Ureter (tissue), 1 donor: Measurements from ENCODE around the gene FH. TPM values are rescaled to one million over a fixed set of nuclear protein-coding genes. Genes with fewer than 3 reads are reported as not detected.

Experiments
- DNase-seq: peaks from one replicate; pipeline ENCODE4 v3.0.0-alpha.2; 2020; ENCODE audit warnings: low spot score
- total RNA-seq: library from RNA; stranded (reverse); gene quantifications from one replicate; pipeline ENCODE4 v1.2.4, GENCODE V29; 2023
- donor health status: DM: yes; HTN: yes; CAD: no.

The FH gene
- total RNA-seq: 54.0 TPM

- peak; percentile 96 for DNase-seq
Measured at GRCh38 chr1:241519308-241520079, at the start of gene FH. Gene FH (minus strand): TSS chr1:241519755. CDS start chr1:241519722, 33 bp downstream.

GRCh38 chr1:241560849-241561187 is 41.3 kb upstream of the FH start:
- no peak for DNase-seq

- no peak for DNase-seq
Measured at GRCh38 chr1:241560146-241560848, 40.7 kb upstream of the FH start.

- DNase-seq: no peak
Measured at GRCh38 chr1:241557551-241558193, 38.1 kb upstream of the FH start.

- DNase-seq: no peak
Measured at GRCh38 chr1:241557031-241557430, 37.5 kb upstream of the FH start.

GRCh38 chr1:241555526-241555925 is 36.0 kb upstream of the FH start:
- DNase-seq: no peak

- DNase-seq: no peak
Measured at GRCh38 chr1:241553886-241554592, 34.5 kb upstream of the FH start.

GRCh38 chr1:241551759-241552638 is 32.4 kb upstream of the FH start:
- DNase-seq: no peak

- no peak for DNase-seq
Measured at GRCh38 chr1:241550318-241550717, 30.8 kb upstream of the FH start.

- DNase-seq: no peak
Measured at GRCh38 chr1:241548008-241548407, 28.5 kb upstream of the FH start.

- DNase-seq: no peak
Measured at GRCh38 chr1:241542199-241542907, 22.8 kb upstream of the FH start.

- no peak for DNase-seq
Measured at GRCh38 chr1:241536969-241537368, 17.4 kb upstream of the FH start.

- DNase-seq: no peak
Measured at GRCh38 chr1:241536304-241536703, 16.7 kb upstream of the FH start.

GRCh38 chr1:241533326-241534115 is 14.0 kb upstream of the FH start:
- DNase-seq: no peak

- no peak for DNase-seq
Measured at GRCh38 chr1:241532864-241533263, 13.3 kb upstream of the FH start.

- DNase-seq: no peak
Measured at GRCh38 chr1:241532162-241532531, 12.6 kb upstream of the FH start, which contains the start of gene KMO. Gene KMO (plus strand): TSS chr1:241532378. CDS start chr1:241532445, 67 bp downstream.

- DNase-seq: no peak
Measured at GRCh38 chr1:241531195-241532161, 11.9 kb upstream of the FH start.

GRCh38 chr1:241527146-241527545 is 7.6 kb upstream of the FH start:
- no peak for DNase-seq

GRCh38 chr1:241525026-241525425 is 5.5 kb upstream of the FH start:
- DNase-seq: no peak
